Sigmoid colon (tissue), 7 donors: ENCODE results near the gene CA7. TPM values are rescaled to one million over a fixed set of nuclear protein-coding genes. Genes with fewer than 3 reads are reported as not detected.

Experiments
- DNase-seq: peaks from one replicate; pipeline ENCODE4 v3.0.0-alpha.2; 2019
- H3K27ac ChIP-seq, 4 donors: fragments of 200-600 bp; sonication (generic); one replicate each; pipeline ENCODE4 v1.5.1; 2016 to 2019; ENCODE audit warnings: mild to moderate bottlenecking in 1 of 4
- H3K27me3 ChIP-seq, 3 donors: fragments of 200-600 bp; sonication (generic); one replicate each; pipeline ENCODE4 v1.5.1; 2019; ENCODE audit warnings: mild to moderate bottlenecking in 1 of 3
- H3K36me3 ChIP-seq, 4 donors: fragments of 200-600 bp; sonication (generic); one replicate each; pipeline ENCODE4 v1.5.1; 2016 to 2019
- H3K4me1 ChIP-seq, 4 donors: fragments of 200-600 bp; sonication (generic); one replicate each; pipeline ENCODE4 v1.5.1; 2017 to 2019
- H3K4me3 ChIP-seq, 4 donors: fragments of 200-600 bp; sonication (generic); one replicate each; pipeline ENCODE4 v1.5.1; 2017 to 2019; ENCODE audit warnings: mild to moderate bottlenecking in 2 of 4, moderate library complexity in 1 of 4
- H3K9me3 ChIP-seq, 4 donors: fragments of 200-600 bp in 3 of 4; sonication (generic) in 3 of 4; one replicate each; pipeline versions ENCODE4 v1.5.1 to v1.6.1; 2013 to 2019
- EP300 ChIP-seq, 4 donors: sonication (generic); formaldehyde crosslinking; IDR thresholded peaks; one replicate each; pipeline ENCODE4 v1.6.1; 2017; ENCODE audit warnings: antibody characterized with exemption in 4 of 4
- POLR2A ChIP-seq, 2 donors: fragments of 450-650 bp; IDR thresholded peaks; one replicate each; pipeline ENCODE4 v1.6.1; 2016; ENCODE audit warnings: antibody characterized with exemption in 2 of 2, mild to moderate bottlenecking in 2 of 2, moderate library complexity in 2 of 2
- POLR2AphosphoS5 ChIP-seq, 4 donors: sonication (generic); formaldehyde crosslinking; IDR thresholded peaks; one replicate each; pipeline ENCODE4 v1.6.1; 2017; ENCODE audit warnings: antibody characterized with exemption in 4 of 4
- WGBS, 2 donors: extraction: QIAGEN DNeasy Blood & Tissue Kit; methylation state at CpG; one replicate each; pipeline ENCODE4 v1.1.7; 2013; 5-methylcytosine and 5-hydroxymethylcytosine counted together
- intact Hi-C: fragments of 100-400 bp; cut with DNase I; formaldehyde crosslinking; loops from one replicate; pipeline ENCODE4 v1.15.1; 2023
- polyA plus RNA-seq, 3 donors: library from polyadenylated mRNA; stranded (reverse); fragments of 200-250 nt; gene quantifications; one replicate each; pipeline ENCODE4 v1.2.3, GENCODE V29; 2013
- total RNA-seq, 4 donors: library from RNA; depleted of rRNA; stranded (reverse); fragments of >200 nt; gene quantifications; one replicate each; pipeline ENCODE4 v1.1.0, GENCODE V29; 2016
- TF ChIP-seq, protein P1 (sequence below), 4 experiments: fragments of 450-650 bp in 3 of 4; fragments of 200-600 bp in 1 of 4; IDR thresholded peaks; one replicate each; pipeline ENCODE4 v1.5.1; 2016 to 2019; ENCODE audit warnings: antibody characterized with exemption in 4 of 4, mild to moderate bottlenecking in 3 of 4, moderate library complexity in 2 of 4
- donor health status: healthy with polysubstance abuse.
- donor health status: Bipolar disorder and iron deficiency.
- donor health status: healthy.

Gene CA7
- total and polyA plus RNA-seq, 7 donors: 1.9 to 188 (median 133) TPM; not detected in 3

DNA sequence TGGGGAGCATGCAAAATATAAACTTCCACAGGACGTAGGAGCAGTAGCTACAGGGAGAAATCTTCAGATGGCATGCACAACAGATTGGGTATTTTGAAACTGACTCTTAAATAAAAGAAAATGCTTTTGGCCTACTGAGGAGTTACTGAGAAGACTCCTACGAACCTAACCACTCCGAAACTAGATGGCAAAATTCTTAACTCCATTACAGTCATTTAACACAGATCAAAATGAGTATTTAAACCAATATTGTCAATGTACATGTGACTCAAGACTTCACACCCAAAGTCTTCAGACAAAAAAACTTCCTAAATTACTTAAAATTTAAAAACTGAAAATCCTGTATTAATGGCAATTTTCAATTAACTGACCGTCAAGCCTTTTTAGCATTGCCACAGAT is 34.4 kb upstream of the CA7 start:
- no peak overlapping the region for H3K27ac ChIP-seq
- H3K4me1 ChIP-seq: no peaks in the 10 kb centered on the region
- no peak overlapping the region for H3K4me3 ChIP-seq
- no peaks in the 10 kb centered on the region for H3K27me3 ChIP-seq
- 92 to 95% methylated on average over 4 of the region's 4 CpGs for WGBS, 2 donors
- H3K36me3 ChIP-seq: peaks cover 28 to 100% (median 42%) of the 10 kb centered on the region in 4 donors
- no peak for DNase-seq
- intact Hi-C loops: no loop called here
- H3K9me3 ChIP-seq: no peaks in the 10 kb centered on the region
- TF ChIP-seq POLR2AphosphoS5 (IDR thresholded peaks at IDR 0.05) (no peak), EP300 (IDR thresholded peaks at IDR 0.05) (no peak), POLR2A (IDR thresholded peaks at IDR 0.05) (no peak)
- TF ChIP-seq, protein P1, sequence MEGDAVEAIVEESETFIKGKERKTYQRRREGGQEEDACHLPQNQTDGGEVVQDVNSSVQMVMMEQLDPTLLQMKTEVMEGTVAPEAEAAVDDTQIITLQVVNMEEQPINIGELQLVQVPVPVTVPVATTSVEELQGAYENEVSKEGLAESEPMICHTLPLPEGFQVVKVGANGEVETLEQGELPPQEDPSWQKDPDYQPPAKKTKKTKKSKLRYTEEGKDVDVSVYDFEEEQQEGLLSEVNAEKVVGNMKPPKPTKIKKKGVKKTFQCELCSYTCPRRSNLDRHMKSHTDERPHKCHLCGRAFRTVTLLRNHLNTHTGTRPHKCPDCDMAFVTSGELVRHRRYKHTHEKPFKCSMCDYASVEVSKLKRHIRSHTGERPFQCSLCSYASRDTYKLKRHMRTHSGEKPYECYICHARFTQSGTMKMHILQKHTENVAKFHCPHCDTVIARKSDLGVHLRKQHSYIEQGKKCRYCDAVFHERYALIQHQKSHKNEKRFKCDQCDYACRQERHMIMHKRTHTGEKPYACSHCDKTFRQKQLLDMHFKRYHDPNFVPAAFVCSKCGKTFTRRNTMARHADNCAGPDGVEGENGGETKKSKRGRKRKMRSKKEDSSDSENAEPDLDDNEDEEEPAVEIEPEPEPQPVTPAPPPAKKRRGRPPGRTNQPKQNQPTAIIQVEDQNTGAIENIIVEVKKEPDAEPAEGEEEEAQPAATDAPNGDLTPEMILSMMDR (IDR thresholded peaks at IDR 0.05): no peak

DNA sequence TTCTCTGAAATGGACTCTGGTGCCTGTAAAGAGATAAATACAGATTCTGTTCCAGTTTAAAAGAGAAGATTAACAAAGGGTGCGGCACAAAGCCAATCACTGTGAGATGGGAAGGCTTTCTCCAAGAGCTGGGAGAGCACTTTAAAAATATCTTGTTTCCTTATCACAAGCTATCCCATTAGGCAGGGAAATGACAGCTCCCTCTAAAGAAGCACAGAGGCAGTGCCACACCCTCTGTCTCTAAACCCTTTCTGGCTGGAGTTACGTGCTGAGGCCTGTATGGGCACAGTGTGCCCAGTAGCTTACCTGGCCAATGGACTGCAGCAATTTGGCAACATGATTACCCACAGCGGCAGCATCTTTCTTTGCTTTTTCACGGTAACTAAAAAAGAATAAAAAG is 33.8 kb upstream of the CA7 start:
- 85 to 95% methylated on average over 4 of the region's 4 CpGs for WGBS, 2 donors
- TF ChIP-seq POLR2A (IDR thresholded peaks at IDR 0.05): no peak

DNA sequence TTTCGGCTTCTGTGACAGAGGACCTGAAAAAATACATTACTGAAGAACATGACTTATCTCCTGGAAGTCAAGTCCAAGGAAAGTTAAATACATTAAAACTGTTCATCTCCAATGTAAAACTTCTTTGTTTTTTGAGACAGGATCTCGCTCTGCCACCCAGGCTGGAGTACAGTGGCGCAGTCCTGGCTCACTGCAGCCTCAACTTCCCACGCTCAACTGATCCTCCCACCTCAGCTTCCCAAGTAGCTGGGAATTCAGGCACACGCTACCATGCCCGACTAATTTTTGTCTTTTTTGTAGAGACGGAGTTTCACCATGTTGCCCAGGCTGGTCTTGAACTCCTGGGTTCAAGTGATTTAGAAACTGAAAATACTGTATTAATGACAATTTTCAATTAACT is 33.2 kb upstream of the CA7 start:
- Histone ChIP-seq H3K36me3 (peaks cover 22 to 100% (median 43%) of the 10 kb centered on the region in 4 donors), H3K4me1 (no peaks in the 10 kb centered on the region), H3K27me3 (no peaks in the 10 kb centered on the region), H3K4me3 (no peak overlapping the region), H3K27ac (no peak overlapping the region), H3K9me3 (no peaks in the 10 kb centered on the region)
- intact Hi-C loops: no loop called here
- no peak for DNase-seq
- TF ChIP-seq EP300 (IDR thresholded peaks at IDR 0.05) (no peak), POLR2AphosphoS5 (IDR thresholded peaks at IDR 0.05) (no peak), POLR2A (IDR thresholded peaks at IDR 0.05) (no peak)
- TF ChIP-seq, protein P1 (IDR thresholded peaks at IDR 0.05): no peak
- WGBS, 2 donors: 97% methylated on average over 7 of the region's 7 CpGs

More for the DNA sequence above, 33.8 kb upstream of the CA7 start:
- Histone ChIP-seq H3K4me3 (no peak overlapping the region), H3K36me3 (peaks cover 22 to 100% (median 41%) of the 10 kb centered on the region in 4 donors), H3K9me3 (no peaks in the 10 kb centered on the region), H3K27ac (no peak overlapping the region), H3K4me1 (no peaks in the 10 kb centered on the region), H3K27me3 (no peaks in the 10 kb centered on the region)
- no peak for DNase-seq
- intact Hi-C loops: no loop called here

DNA sequence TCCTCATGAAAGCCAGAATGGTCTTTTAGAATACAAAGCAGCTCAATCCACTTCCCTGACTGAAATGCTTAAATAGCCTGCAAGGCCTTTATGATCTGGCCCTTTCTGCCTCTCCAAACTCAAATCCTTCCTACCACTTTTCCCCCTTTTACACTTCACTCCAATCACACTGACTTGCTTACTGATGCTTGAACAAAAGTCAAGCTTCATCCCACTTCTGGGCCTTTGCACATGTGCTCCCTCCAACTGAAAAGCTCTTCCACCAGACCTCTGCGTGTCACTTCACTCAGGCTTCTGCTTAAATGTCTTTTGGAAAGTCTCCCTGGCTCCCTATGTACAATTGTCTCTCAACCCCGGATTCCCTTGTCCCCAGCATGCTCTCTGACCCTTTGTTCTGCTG is 29.5 kb upstream of the CA7 start:
- Histone ChIP-seq H3K9me3 (no peaks in the 10 kb centered on the region), H3K27ac (no peak overlapping the region), H3K27me3 (no peaks in the 10 kb centered on the region), H3K4me1 (no peaks in the 10 kb centered on the region), H3K36me3 (peaks cover 20 to 100% (median 53%) of the 10 kb centered on the region in 4 donors), H3K4me3 (no peak overlapping the region)
- no peak for DNase-seq
- 93% methylated on average over 2 of the region's 2 CpGs for WGBS, 2 donors
- intact Hi-C loops: no loop called here
- TF ChIP-seq EP300 (IDR thresholded peaks at IDR 0.05) (no peak), POLR2A (IDR thresholded peaks at IDR 0.05) (no peak), POLR2AphosphoS5 (IDR thresholded peaks at IDR 0.05) (no peak)
- TF ChIP-seq, protein P1 (IDR thresholded peaks at IDR 0.05): no peak

DNA sequence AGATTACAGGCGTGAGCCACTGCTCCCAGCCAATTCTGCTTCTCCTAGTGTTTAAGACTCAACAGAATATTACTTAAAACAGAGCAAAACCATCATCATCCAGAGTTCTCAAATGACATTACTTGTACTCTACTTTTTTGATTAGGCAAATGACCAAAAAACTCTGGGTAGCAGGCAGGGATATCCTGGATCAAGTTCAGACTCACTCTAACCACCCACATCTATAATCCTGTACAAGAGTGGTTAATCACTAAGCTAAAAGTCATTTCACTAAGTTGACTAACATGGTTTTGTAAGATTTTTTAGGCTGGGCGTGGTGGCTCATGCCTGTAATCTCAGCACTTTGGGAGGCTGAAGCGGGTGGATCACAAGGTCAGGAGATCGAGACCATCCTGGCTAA is 20.2 kb upstream of the CA7 start:
- intact Hi-C loops: loop anchor here (10.0 kb wide), 1 partner anchor 99 kb away; no protein-coding TSS in a partner anchor
- H3K4me3 ChIP-seq: no peak overlapping the region
- 94 to 95% methylated on average over 4 of the region's 4 CpGs for WGBS, 2 donors
- DNase-seq: no peak
- H3K27ac ChIP-seq: no peak overlapping the region
- H3K9me3 ChIP-seq: no peaks in the 10 kb centered on the region
- no peak for TF ChIP-seq EP300 (IDR thresholded peaks at IDR 0.05)
- TF ChIP-seq, protein P1 (IDR thresholded peaks at IDR 0.05): no peak
- no peak for TF ChIP-seq POLR2A (IDR thresholded peaks at IDR 0.05)
- TF ChIP-seq POLR2AphosphoS5 (IDR thresholded peaks at IDR 0.05): no peak
- H3K4me1 ChIP-seq: peaks cover 0 to 5% (median 3%) of the 10 kb centered on the region in 4 donors
- H3K27me3 ChIP-seq: no peaks in the 10 kb centered on the region
- H3K36me3 ChIP-seq: peaks cover 14 to 82% (median 22%) of the 10 kb centered on the region in 4 donors
